MV-4-11 (cell line): ENCODE data around the gene PRR9.

Experiments
- DNase-seq: peaks from one replicate; lab custom pipeline; 2025; lab: John Stamatoyannopoulos, UW

PRR9 gene

GRCh38 chr1:153229076-153229829, 11.9 kb downstream of the PRR9 start:
- DNase-seq: peak; percentile 2

- DNase-seq: peak; percentile 61
Observed at GRCh38 chr1:153231363-153231762, 14.0 kb downstream of the PRR9 start.

- peak; percentile 79 for DNase-seq
Observed at GRCh38 chr1:153231785-153232184, 14.4 kb downstream of the PRR9 start.

DNA sequence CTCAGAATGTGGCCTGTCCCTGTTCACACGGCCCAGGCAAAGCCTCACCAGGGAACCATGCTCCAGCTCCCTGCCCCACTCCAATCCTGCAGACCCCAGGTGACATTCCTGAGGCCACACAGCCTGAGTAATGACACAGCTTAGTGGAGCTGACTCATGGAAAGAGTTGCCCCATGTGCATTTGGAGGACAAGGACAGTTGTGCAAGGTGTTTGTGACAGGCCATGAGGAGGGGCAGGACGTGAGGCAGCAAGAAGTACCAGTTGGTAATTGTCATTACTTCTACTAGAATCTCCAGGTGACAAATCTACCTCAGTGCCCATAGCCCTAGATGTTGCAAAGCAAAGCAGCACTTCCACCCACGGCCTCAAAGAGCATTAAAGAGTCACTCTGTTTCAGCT, 15.2 kb downstream of the PRR9 start:
- DNase-seq: peak; percentile 53

GRCh38 chr1:153233448-153233847, 16.1 kb downstream of the PRR9 start:
- DNase-seq: peak; percentile 54

- DNase-seq: no peak
Observed at GRCh38 chr1:153238527-153238926, 21.1 kb downstream of the PRR9 start.

GRCh38 chr1:153242160-153242559, 24.8 kb downstream of the PRR9 start:
- DNase-seq: no peak

DNA sequence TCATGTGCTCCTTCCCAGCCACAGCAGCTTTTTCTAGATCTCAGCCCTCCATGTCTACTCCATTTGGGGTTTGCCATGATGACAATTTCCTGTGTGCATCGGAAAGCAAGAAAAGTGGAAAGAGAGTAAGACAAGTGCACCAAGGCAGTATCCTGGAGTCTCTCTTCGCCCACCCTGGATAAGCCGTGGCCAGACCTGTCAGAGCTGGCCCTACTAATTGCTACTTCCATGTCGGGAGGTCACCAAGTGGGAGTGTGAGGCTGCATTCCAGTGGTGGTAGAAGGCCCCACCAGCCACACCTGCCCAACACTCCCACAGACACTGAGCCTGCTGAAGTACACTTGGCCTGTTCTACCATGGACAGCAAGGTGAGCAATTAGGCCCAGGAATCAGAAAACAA, 28.1 kb downstream of the PRR9 start:
- DNase-seq: no peak

DNA sequence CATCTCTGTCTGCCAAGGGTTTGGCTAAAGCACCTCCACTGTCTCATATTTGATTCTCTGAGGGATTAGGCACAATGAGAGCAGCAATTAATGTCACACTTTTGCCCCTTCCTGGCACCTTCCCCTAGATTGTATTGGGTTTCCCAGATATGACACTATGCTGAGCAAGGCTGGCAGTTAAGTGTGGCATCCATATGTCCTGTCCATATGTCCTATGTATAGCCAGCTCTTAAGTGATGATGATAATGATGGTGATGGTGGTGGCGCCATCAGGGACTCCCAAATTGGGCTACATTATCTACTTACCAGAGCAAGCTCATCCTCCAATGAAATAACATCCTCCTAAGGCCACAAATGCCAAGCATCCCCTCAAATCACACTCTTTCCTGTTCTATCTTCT, 28.6 kb downstream of the PRR9 start:
- no peak for DNase-seq

- no peak for DNase-seq
Observed at GRCh38 chr1:153246825-153247224, 29.4 kb downstream of the PRR9 start.

DNA sequence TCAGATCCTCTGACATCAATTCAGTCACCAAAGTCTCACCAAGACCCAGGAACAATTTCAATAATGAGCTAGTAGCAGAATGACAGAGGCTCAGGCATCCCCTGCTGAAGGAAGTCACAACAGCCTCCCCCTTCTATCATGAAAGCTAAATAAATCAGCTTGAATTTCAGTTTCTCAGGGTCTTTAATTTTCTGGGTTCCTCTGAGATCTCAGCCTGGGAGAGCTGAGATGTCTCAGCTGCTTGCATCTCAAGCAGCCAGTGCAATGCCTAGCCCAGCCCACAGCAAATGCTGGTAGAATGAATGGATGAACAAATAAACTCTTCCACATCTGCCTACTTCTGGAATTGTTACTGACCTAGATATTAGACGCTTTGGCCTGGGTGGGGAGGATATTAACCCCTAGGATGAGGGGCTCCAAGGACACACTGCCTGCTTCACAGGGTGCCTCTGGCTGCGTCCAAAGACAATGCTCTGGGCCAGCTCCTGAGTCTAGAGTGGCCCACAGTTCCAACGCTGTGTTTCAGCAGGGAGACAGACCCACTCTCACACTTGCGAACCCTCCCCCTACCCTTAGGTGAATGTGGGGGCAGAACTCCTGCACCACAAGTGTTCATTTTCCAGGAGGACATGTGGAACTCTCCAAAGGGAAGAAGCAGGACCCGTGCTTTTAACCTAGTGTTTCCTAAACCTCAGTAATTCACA, 30.9 kb downstream of the PRR9 start:
- no peak for DNase-seq

DNA sequence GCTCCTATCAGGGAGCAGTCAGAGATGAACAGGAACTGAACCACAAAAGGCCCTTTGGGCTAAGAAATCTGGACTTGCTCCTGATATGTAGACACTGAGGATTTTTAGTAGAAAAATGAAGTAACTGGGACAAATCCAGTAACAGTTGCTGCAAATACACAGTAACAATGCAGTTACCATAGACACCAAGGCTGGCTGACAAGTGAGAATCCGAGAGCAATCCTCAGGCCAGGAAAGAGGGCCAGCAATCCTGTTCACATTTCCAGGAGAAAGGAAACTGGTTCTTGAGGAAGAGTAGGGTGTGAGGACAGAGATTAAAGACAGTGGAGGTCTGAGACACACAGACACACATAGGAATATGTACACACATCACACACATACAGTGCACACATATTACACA, 32.8 kb downstream of the PRR9 start:
- DNase-seq: no peak

GRCh38 chr1:153251087-153251486, 33.7 kb downstream of the PRR9 start:
- peak; percentile 63 for DNase-seq

GRCh38 chr1:153251562-153251961, 34.2 kb downstream of the PRR9 start:
- DNase-seq: peak; percentile 57

DNA sequence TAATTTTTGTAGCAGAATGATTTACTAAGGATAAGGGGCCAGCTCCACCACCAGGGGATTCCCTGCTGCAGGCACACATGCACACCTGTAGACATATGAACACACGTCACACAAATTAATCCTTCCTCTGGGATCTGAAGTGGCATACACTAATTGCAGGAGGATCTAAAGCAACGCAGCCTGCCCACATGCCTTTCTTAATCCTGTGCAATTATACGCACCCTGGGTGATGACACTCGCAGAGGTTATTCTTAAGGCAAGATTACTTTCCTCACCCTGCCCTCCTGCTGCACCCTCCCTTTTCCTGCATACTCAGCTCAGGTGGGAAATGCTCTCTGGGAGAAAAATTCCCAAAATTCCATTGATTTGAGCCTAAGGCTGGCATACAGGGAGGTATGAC, 34.6 kb downstream of the PRR9 start:
- DNase-seq: peak; percentile 22

DNA sequence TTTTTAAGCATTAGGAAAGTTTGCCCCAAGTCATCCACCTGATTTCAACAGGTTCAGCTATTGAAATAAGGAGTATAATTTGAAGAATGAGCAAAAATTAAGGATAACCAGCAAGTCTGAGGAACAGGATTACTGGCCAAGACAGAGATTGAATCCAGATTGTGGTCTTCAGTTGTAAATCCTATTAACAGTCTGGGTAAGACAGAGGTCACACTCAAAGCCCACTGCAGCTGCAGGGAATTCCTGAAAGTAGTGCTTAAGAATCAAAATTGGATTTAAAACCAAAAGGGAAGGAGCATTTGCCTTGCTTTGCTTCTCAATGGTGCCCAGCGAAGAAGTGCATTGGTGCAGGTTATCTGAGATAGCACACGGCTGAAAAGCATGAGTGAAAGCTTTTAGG, 35.7 kb downstream of the PRR9 start:
- DNase-seq: no peak

DNA sequence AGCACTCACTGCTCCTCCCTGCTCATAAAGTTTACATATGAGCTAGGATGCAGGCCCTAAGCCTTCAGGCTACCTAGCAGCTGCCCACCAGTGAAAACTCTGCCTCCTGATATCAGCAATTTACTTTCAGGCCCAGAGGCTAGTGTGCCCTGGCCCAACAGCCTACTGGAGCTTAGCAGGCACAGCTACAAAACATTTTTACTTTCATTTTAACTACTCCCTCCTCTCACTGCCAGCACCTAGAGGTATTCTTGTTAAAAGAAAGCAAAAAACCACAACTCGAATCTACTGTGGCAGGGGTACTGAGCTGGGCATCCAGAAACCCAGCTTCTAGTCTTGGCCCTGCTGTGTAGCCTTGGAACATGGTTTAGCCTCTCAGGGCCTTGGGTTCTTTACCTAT, 36.3 kb downstream of the PRR9 start:
- DNase-seq: no peak

GRCh38 chr1:153259387-153259786, 42.0 kb downstream of the PRR9 start, which contains the start of gene LORICRIN:
TSS of gene LORICRIN (plus strand) at chr1:153259687. CDS start at chr1:153260950, 1,263 bp downstream.
- no peak for DNase-seq

DNA sequence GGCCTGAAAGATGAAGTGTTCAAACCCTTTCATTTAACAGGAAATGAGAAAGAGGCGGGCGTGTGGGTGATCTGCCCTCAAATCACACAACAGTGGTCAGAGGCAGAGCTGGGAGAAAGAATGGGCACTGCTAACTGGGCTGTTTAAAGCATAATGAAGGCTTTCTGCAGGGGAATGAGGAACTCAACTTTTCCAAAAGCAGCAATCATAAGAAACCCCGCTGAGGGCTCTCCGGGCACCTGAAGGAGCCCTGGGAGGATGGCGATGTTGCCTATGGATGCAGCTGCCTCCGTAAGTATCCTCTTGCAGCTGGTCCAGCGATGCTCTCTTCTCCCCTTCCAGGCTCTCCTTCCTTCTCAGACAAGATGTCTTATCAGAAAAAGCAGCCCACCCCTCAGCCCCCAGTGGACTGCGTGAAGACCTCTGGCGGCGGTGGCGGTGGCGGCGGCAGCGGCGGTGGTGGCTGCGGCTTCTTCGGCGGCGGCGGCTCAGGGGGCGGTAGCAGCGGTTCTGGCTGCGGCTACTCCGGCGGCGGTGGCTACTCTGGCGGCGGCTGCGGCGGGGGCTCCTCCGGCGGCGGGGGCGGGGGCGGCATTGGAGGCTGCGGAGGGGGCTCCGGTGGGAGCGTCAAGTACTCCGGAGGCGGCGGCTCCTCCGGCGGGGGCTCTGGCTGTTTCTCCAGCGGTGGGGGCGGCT, 43.3 kb downstream of the PRR9 start:
- peak; percentile 77 for DNase-seq

DNA sequence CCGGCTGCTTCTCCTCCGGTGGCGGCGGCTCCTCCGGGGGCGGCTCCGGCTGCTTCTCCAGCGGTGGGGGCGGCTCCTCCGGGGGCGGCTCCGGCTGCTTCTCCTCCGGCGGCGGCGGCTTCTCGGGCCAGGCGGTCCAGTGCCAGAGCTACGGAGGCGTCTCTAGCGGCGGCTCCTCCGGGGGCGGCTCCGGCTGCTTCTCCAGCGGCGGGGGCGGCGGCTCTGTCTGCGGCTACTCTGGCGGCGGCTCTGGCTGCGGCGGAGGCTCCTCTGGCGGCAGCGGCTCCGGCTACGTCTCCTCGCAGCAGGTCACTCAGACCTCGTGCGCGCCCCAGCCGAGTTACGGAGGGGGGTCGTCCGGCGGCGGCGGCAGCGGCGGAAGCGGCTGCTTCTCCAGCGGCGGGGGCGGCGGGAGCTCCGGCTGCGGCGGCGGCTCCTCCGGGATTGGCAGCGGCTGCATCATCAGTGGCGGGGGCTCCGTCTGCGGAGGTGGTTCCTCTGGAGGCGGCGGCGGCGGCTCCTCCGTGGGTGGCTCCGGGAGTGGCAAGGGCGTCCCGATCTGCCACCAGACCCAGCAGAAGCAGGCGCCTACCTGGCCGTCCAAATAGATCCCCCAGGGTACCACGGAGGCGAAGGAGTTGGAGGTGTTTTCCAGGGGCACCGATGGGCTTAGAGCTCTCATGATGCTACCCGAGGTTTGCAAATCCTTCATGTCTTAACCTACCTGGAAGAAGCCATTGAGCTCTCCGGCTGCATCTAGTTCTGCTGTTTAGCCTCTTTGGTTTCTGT, 44.1 kb downstream of the PRR9 start:
- no peak for DNase-seq

DNA sequence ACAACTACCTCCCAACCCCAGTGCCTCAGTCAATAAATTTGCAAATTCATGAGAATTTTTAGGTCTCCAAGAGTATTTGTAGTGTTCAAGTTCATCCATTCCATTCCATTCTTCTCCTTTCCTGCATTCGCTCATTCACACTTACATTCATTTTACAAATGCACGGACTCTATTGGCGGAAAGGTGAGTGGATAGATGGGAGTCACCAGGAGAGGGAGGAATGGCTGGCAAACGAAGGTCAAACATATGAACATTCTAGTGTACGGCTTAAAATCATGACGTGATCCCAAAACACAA, 44.6 kb downstream of the PRR9 start:
- no peak for DNase-seq

GRCh38 chr1:153262462-153263157, 45.2 kb downstream of the PRR9 start:
- no peak for DNase-seq
